C4-2B (cell line): ENCODE data around the gene NHS.
"Not testable (repeated sequence)": the region's sequence is repeated elsewhere in the genome, so short reads cannot be mapped to it uniquely, and the experiment has no call there.

ENCODE experiments used
- H3K27ac ChIP-seq: fragments of 450-650 bp; 2 replicates; pipeline ENCODE4 v1.5.1; 2017
- ZFX ChIP-seq: fragments of 450-650 bp; IDR thresholded peaks from 2 replicates; pipeline ENCODE4 v1.6.1; 2017
- TF ChIP-seq, protein P1 (sequence below): fragments of 450-650 bp; conservative IDR thresholded peaks from 2 replicates; pipeline ENCODE4 v1.5.1; 2017; ENCODE audit warnings: mild to moderate bottlenecking

The NHS gene

DNA sequence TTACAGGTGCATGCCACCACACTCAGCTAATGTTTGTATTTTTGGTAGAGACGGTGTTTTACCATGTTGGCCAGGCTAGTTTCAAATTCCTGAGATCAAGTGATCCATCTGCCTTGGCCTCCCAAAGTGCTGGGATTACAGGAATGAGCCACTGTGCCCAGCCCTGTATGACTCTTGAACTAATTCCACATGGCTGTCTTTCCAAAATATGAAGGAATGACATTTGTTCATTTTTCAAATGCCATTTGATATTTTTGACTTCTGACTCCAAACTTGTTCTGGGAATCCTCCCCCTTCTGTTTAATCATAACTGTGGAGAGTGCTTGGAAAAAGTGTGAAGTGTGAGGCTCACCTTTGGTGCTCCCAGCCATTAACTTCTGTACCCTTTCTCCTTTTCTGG is 119.2 kb downstream of the NHS start:
- H3K27ac ChIP-seq, result no peak overlapping the region
- TF ChIP-seq ZFX, result no peak
- TF ChIP-seq, protein P1, sequence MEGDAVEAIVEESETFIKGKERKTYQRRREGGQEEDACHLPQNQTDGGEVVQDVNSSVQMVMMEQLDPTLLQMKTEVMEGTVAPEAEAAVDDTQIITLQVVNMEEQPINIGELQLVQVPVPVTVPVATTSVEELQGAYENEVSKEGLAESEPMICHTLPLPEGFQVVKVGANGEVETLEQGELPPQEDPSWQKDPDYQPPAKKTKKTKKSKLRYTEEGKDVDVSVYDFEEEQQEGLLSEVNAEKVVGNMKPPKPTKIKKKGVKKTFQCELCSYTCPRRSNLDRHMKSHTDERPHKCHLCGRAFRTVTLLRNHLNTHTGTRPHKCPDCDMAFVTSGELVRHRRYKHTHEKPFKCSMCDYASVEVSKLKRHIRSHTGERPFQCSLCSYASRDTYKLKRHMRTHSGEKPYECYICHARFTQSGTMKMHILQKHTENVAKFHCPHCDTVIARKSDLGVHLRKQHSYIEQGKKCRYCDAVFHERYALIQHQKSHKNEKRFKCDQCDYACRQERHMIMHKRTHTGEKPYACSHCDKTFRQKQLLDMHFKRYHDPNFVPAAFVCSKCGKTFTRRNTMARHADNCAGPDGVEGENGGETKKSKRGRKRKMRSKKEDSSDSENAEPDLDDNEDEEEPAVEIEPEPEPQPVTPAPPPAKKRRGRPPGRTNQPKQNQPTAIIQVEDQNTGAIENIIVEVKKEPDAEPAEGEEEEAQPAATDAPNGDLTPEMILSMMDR, result no peak

GRCh38 chrX:17495052-17495451 is 120.1 kb downstream of the NHS start:
- no peak overlapping the region for H3K27ac ChIP-seq
- TF ChIP-seq, protein P1, result no peak
- TF ChIP-seq ZFX, result no peak

- TF ChIP-seq, protein P1, result no peak
- TF ChIP-seq ZFX, result no peak
- peak overlapping the region; percentile 73 for H3K27ac ChIP-seq
Measured at GRCh38 chrX:17496407-17496806, 121.4 kb downstream of the NHS start.

GRCh38 chrX:17497193-17497592 is 122.2 kb downstream of the NHS start:
- no peak for TF ChIP-seq ZFX
- TF ChIP-seq, protein P1, result no peak
- no peak overlapping the region for H3K27ac ChIP-seq

DNA sequence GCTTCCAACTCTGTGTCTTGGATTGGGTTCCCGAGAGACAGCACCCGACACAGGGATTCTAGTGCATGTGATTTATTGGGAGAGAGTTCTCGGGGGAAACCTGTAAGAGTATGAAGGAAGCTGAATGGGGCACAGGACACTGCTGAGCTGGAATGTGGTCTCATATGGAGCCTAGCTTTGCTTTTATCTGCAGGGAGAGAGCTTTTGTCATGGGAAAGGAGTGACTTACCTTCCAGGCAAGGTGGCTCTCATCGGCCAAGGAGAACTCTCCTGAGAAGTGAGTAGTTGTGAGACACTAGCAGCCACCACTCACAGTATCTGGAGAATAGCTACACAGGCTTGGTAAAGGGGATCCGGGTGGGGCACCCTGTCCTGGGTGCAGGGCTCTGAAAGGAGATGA is 124.5 kb downstream of the NHS start:
- no peak overlapping the region; the same call in 1 of the 2 replicates for H3K27ac ChIP-seq
- no peak for TF ChIP-seq ZFX
- TF ChIP-seq, protein P1, result no peak

DNA sequence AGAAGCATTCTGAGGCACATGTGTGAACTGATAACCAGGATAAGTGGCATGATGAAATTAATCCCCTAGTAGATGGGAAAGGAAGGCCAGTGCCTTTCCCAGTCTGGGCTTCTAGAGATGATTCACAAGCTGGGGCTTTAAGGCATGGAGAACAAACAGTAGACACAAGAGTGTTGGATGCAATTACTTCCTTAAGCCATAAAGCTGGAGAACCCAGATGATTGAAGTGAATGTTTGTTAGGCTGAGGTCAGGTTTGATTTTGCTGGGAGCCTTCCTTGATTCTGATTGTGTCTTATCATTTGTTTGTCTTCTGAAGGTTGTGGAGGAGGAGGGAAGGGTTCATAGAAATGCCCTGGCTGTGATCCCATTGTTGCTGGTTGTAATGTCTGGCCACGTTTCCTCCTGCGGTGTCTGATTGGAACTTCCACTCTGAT is 125.2 kb downstream of the NHS start:
- H3K27ac ChIP-seq, result no peak overlapping the region; the same call in 1 of the 2 replicates
- TF ChIP-seq, protein P1, result no peak
- TF ChIP-seq ZFX, result no peak

- TF ChIP-seq ZFX, result no peak
- TF ChIP-seq, protein P1, result no peak
- no peak overlapping the region for H3K27ac ChIP-seq
Measured at GRCh38 chrX:17501746-17502145, 126.7 kb downstream of the NHS start.

DNA sequence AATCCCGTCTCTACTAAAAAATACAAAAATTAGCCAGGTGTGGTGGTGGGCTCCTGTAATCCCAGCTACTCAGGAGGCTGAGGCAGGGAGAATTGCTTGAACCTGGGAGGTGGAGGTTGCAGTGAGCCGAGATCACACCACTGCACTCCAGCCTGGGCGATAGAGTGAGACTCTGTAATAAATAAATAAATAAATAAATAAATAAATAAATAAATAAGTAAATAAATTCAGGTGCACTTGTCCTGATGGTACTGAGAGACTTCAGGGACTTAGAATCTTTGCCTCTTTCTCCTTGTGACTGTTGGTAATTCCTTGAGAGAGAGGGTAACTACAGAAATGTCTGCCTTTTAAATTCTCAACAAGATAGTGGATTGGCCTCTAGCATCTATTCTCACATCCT is 131.4 kb downstream of the NHS start:
- H3K27ac ChIP-seq, result not testable (repeated sequence)
